GM18861 (cell line): ENCODE data around the gene EPB41L2.
"Not testable (repeated sequence)": the region's sequence is repeated elsewhere in the genome, so short reads cannot be mapped to it uniquely, and the experiment has no call there.

Experiments
- ATAC-seq: cut with Tn5 transposase; IDR thresholded peaks from one replicate; pipeline ENCODE4 v1.9.1; 2021; ENCODE audit not compliant: unreplicated experiment

The EPB41L2 gene

DNA sequence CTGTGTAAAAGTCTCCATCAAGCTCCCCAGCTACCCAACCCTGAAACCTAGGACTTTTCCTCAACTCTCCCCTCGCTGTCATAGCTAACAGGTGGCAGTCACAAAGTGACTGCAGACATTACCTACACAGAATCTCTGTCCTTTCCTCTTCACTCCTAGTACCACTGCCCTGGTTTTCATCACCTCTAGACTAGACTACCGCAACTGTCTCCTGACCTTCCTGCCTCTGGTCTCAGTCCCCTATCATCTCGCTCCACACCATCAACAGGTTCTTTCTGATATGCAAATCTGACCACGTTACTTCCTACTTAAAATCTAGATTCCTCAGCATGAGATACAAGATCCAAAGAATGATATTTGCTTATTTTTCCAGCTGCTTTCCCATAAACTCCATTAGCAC lies 142.1 kb downstream of the EPB41L2 start:
- no peak for ATAC-seq

DNA sequence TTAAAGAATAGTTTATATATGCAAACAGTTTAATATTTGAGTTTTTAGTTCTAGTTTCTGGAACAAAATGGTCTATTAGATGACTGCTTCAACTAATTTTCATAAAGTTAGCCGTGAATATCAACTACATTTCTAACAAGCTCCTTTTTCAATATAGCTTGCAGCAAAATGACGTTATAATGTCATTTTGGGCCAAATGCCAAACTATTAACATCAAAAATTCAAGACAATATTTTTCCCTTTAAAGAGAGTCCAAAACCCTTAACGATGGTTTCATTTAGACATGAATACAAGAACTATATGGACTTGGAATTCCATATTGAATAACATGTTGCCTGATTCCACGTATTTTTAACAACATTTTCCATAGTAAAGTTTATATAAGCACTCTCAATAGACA lies 144.9 kb downstream of the EPB41L2 start:
- no peak for ATAC-seq

DNA sequence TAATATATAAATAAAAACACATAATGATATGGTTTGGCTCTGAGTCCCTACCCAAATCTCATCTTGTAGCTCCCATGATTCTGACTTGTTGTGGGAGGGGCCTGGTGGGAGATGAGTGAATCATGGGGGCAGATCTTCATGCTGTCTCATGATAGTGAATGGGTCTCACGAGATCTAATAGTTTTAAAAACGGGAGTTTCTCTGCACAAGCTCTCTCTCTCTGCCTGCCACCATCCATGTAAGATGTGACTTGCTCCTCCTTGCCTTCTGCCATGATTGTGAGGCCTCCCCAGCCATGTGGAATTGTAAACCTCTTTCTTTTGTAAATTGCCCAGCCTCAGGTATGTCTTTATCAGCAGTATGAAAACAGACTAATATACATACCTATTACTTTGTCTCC lies 147.4 kb downstream of the EPB41L2 start:
- not testable (repeated sequence) for ATAC-seq

DNA sequence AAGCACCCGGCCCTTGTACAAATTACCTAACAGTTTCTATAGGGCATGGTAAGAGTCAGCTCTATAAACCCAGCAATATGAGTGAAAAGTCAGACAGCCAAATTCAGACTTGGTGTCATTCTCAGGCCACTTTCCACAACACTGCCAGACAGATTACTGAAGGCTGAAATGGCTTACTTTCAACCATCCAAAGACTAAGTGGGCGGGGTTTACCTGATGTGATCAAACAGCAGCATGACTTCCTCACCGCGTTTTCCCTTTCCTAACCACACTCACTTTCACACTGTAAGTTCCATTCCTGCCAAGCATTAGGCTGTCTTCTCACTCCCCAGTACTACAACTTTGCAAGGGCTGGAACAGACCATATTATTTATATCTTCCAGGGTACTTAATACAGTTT lies 149.9 kb downstream of the EPB41L2 start:
- peak; percentile 42 for ATAC-seq

DNA sequence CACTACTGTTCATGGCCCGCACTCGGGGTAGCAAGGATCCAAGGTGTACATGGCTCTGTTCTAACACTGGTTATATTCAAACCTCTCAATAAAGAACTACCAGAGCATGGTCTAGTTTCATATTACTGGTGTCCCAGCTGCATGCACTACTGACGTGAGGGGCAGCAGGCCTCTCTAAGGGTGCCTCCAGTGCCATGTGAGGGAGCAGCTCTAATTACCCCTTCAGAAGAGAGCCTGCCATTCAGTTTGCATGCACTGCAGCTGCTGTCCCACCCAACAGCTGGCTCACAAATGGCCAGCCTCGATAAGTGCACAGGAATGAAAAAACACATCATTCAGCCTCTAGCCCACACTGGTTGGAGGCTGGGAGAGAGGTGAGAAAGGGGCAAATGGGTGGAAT lies 150.6 kb downstream of the EPB41L2 start:
- no peak for ATAC-seq

DNA sequence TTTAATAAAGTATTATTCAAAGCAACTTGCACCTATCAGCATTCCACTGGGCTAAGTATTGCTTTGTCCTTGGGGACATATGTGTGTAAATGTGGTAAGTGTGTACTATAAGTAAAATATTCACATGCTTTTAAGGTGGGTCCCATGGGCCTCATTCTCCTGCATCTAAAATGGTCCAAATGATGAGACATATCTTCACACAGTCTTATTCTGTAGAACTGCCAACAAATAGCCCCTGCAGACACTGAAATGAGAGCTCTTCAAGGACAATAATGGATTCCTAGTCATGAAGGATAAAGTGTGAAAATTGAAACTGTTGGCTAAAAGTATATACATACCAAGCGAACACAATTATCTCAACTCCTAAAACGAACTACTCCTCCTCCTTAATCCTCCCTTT lies 154.1 kb downstream of the EPB41L2 start:
- ATAC-seq = no peak

DNA sequence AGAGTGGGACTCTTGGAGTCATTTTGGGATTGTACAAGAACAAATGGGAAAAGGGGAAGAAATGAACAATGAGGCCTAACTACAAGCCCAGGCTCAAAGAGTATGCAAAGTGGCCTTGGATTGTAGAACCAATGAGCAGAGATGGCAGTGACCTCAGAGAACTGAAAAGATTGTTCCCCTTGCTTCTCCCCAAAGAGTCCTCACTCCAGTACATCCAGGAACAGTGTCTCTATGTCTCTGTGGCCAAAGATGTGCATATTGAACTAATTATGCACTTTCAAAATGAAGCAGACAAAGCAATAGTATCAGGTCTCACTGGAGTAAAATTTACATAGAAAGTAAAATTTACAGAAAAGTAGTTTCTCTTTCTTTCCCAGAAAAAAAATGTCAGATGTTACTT lies 154.9 kb downstream of the EPB41L2 start:
- peak; percentile 68 for ATAC-seq

DNA sequence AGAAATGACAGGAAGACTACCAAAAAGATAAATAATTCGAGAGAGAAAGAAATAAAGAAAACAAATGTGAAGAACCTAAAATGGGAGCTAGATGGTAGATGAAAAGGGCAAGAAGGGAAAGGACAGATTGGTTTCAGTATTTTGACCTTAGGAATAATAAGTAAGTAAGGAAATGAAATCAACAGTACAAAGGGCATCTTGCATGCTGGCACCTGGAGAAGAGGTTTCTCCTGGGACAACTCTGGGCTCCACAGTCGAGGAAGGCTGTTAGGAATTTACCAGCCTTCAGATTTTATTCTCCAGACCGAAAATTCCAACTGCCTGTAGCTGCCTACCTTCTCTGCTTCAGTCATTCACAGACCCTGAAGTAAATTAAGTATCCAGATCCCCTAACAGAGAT lies 155.4 kb downstream of the EPB41L2 start:
- ATAC-seq = no peak

DNA sequence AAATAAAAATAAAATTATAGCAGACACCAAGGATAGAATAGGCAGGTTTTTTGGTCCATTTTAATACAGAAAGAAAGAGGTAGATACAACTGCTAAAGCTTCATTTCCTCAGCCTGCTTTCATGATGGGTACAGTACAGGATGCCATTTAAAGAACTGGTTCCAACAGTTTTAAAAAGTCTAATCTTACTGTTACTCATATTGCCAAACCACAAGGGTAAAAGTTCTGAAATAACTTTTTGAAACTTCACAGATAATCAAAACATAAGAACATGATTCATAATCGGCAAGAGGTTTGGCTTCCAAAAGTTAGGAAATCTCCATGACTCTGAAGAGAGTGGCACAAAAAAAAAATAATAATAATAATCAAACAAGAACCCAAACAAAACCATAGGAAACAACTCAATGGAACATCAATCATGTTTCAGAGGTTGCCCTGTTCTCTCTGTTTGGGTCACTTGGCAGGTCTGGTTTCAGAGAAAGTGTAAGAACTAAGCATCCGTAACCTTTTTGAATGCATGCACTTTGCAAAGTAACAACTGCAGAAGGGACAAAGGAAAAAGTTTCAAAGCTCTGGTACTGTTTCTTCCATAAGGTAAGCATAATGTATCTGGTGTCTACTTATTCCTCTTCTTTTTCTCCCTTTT lies 156.2 kb downstream of the EPB41L2 start:
- ATAC-seq = no peak

DNA sequence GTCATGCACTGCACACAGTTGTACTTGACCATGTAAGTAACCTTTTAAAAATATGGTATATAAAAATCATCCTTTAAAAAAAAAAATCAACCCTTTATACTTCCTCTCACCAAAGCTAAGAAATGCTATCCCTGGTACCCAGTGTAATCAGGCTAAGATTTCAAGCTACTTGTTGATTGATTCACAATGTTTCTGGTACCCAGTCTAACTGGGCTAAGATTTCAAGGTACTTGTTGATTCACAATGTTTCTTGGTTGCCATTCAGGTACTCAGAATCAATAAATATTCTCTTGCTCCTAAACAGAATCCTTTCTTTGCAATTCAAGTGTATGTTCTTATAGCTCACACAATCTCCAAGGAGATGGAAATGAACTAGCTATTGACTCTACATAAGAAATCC lies 159.4 kb downstream of the EPB41L2 start:
- ATAC-seq = no peak

DNA sequence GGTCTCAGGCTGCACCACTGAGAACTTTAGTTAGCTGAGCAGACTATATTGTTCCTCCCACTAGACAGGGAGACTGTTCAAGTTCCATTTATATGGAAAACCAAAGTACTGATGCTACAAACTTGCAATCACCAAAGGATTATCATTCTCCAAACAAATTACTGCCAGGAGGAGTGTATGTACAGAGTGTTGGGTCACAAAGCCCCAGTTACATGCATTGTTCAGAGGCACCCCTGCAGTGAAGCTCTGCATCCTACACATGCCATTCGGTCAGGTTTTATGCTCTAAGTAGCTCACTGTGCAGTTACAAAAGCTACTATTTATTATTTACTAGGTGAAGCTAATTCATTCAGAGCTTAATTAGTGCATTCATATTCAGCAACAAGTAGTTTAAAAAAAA lies 160.0 kb downstream of the EPB41L2 start:
- no peak for ATAC-seq

DNA sequence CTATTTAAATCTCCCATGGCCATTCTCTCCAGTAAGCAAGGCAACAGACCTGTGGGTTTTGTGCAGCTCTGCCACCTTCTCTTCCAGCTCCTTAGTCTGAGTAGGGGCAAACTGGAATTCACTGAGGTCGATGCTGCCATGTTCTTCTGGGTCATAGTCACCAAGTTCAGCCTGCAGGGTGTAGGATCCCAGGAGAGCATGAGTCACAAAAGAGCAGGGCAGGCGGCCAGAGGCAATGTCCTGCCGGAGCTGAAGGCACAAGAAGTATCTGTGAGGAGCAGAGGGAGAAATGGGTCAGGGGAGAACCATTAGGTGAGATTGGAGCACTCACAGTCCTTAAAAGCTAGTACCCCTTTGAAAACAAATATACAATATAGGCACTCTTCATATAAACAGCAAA lies 162.1 kb downstream of the EPB41L2 start:
- no peak for ATAC-seq

DNA sequence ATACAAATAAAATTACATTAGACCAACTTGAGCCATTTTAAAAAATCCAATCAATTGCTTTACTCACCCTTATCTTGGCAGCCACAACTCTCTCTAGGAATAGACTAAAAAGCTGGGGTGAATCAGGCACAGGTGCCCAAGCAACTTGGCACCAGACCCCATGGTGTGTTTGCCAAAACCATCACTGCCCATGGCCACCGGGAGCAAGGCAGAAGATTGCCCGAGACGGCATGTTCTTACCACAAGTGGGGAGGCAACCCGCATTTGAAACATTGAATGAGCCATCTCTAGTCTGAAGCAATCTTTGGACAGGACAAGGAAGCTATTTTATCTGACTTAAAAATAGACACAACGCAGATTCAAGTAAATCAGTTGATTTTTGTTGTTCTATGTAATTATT lies 166.8 kb downstream of the EPB41L2 start:
- ATAC-seq = no peak

DNA sequence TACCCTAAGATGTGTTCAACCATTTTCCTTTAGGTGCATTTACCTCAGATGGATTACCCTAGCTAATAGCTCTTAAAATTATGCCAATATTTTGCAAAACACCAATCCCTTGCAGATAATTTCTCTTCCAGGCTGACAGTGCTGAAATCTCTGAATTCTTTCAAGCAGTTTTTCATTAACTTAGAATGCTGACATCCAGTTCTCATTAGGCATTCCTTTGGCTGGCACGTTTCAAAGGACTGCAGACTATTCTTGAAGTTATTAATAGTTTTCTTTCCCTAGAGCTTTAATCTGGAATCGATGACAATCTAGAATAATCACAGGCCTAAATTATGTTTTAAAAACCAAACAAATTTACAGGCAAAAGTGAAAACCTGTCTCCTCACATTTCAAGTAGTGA lies 167.5 kb downstream of the EPB41L2 start:
- ATAC-seq = no peak

DNA sequence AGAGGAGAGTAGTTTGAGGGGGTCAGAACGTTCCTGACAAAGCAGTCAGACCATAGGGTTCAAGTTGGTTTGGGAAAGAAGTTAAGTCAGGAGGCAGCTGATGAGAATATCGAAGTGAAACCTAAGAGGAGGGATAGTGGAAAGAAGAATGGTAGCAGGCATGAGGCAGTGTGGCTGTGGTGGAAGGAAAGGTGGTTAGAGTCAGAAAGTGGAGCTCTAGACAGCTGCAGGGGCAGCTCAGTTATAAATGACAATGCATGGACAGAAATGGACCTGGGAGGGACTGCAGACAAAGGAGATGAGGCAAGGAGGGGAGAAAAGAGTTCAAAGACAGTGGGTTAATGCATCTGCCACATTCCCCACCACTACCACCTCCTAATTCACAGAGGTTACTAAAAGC lies 169.3 kb downstream of the EPB41L2 start:
- ATAC-seq = no peak

DNA sequence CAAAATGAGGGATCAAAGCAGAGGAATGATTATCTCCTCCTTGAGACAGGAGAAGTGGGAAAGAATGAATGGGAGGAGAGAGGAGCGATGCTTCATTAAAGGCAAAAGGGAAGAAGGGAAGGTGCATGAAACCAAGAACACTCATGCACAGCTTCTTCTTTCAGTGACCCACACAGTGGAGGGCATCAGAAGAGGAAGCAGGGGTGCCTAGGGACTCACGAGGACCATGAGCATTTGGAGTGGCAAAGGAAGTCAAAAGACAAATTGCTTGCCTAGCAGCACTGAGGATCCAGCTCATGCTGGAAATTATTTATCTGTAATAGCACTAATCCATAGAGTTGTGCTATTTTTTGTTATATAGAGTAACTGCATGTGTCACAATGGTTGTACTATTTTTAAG lies 169.8 kb downstream of the EPB41L2 start:
- ATAC-seq = no peak

DNA sequence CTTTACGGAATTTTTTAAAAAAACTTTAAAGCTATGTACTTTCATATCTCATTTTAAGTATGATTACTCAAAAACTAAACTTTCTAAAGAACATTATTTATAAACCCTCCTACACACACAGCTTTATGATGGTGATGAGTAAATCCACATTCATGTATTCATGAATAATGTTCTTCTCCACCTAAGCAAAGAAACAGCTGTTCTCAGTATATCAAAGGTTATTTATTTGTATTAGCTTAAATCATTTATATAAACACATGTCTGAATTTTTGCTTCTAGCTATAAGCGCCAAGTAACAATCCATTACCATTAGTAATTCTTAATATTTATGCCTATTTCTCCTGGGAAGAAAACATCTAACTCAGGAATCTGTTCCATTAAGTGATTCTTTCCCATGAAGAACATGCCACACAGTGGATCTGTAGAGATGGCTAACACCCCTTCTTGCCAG lies 172.5 kb downstream of the EPB41L2 start:
- ATAC-seq = no peak

DNA sequence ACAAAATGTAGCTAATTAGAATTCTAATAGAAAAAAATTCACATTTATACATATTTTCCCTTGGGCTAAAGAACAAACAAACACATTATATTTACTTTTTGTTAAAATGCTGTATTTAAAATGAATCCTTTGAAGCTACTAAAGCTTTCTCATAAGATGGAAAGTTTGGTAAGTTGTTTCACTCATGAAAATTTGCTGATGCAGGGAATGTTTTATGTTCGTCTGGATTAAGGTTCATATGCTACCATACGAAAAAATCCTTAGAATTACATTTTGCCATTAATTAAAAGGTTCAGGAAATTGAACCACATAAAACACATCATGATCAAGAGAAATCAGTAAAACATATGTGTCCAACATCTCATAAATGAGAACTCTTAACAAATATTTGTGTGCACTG lies 173.6 kb downstream of the EPB41L2 start:
- ATAC-seq = no peak

DNA sequence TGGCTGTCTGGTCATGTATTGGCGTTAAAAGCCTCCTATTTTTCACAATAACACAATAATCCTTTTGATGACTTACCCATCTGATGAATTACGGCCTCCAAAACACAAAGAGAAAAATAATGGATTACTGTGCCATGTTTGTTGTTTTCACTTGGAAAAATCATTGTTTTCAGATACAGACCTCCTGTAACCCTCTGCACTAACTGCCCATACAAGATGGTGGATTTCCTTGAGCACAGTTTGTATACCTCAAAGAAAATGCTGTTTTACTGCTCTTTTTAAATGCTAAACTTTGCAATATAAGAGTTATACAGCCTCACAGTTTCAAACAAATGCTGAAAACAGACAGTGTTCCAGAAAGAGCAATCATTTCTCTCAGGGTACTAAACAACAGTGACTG lies 174.8 kb downstream of the EPB41L2 start:
- no peak for ATAC-seq

DNA sequence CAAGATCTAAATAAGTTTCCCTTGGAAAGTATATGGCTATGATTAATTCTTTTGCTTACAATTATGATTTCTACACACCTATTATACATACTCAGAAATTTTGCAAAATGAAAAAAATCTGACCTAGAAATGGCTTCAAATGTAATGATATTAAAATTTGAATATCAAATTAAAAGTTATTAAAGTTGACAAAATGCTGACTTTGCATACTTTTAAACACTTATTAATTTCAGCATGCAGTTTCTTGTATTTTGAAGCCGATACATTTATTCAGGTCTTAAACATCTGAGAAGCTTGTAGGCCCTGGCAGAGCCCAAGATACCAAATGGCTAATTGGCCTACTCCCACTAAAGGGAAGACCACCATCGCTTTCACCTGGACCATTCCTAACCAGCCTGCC lies 176.1 kb downstream of the EPB41L2 start:
- no peak for ATAC-seq

DNA sequence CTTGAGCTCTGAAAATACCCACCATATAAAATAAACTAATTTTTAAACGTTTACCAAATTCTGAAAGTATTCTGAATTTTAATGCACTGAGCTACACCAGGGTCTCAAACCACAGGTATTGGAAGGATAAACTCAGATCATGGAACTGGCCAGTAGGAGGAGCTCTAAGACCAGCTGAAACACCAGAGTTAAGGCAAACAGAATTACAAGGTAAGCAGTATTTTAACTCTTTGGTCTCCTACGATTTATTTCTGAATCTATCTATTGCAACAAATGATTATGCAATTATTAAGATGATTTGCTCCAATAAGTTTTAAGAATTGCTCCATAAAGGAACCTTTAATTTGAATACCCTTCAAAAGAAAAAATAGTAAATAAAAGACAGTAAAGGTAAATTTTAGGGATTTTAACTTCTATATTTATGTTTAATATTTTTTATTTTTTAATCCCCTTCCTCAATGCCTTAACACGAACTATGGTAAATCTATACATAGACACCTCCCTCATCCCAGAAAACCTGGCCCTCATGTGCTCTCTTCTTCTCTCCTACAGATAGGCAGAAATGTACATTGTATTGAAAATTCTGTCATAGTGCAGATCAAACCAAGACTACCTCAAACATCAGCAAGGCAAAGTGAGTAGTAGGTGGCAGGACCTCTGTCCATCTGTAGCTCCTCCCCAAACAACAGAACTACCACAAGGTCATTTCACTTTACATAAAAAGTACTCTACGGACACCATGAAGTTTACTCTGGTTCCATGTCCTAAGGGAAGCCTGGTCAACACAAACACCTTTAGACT lies 177.5 kb downstream of the EPB41L2 start:
- ATAC-seq = peak; percentile 90

DNA sequence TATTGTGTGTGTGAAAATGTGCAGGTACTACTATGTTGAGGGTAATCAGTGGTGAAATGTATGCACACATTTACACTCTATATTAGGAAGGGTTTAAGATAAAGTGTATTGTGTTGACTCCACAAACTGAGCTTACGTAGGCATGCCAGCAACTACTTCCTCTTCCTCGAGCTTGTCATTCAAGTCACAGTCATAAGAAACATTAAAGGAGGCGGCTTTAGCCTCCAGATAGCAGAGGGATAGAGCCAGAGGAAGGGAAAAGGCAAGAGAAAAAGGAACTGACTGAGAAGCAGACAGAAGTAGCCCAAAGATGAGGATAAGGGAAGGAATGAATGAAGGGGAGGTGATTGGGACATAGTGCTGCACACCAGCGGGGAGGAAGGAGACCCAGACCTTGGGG lies 180.7 kb downstream of the EPB41L2 start:
- no peak for ATAC-seq

DNA sequence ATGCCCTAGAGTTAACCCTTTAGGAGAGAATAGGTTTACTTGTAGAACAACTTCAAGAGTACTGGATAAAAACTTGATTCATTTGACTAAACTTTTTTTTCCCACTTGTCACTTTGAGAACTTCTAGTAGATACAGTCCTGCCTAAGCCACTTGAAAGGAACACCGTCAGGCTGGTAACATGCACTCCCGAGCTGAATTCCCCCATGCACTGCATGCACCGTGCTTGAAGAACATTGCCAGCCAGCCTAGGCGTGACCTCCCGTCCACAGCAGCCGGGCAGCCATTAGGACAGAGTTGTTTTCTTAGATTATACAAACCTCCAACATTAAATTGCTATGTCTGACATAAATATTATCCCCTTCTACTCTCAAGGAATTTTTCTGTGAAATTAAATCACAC lies 183.2 kb downstream of the EPB41L2 start:
- no peak for ATAC-seq
